Inflammatory macrophage treated with lipopolysaccharide for 4 hours (primary cell): ENCODE measurements around the gene C16orf90.

Experiments used
- DNase-seq: peaks from one replicate; pipeline ENCODE4 v3.0.0-alpha.2; 2020

C16orf90 gene, protein sequence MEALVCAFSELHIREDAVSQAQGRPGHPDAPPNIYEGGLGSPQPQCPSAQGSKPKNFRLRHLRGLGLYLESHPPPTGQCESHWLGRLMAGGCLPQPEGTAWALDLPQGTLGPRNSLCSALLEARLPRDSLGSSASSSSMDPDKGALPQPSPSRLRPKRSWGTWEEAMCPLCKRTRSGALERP

DNA sequence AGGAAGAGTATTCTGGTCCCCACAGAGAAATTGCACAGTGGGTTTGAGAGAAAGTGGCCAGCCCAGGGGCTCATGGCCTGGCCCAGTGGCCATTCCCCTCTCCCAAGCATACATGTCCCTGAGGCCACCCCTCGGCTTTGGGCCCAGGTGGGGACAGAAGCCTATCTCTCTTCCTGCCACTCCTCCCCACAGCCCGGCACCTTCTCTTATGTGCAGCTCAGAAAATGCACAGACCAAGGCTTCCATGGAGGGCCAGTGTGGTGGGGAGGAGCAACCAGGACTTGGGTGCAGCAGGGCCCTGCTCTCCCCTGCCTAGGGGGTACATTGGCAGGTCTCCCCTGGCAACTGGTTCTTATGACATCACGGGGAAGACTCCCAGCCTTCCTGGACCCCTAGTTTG lies at the start of gene C16orf90:
Gene C16orf90 (minus strand): TSS at position 314 of the 400 bp plus-strand sequence. CDS start 68 bp downstream, at position 246.
- DNase-seq, result no peak

DNA sequence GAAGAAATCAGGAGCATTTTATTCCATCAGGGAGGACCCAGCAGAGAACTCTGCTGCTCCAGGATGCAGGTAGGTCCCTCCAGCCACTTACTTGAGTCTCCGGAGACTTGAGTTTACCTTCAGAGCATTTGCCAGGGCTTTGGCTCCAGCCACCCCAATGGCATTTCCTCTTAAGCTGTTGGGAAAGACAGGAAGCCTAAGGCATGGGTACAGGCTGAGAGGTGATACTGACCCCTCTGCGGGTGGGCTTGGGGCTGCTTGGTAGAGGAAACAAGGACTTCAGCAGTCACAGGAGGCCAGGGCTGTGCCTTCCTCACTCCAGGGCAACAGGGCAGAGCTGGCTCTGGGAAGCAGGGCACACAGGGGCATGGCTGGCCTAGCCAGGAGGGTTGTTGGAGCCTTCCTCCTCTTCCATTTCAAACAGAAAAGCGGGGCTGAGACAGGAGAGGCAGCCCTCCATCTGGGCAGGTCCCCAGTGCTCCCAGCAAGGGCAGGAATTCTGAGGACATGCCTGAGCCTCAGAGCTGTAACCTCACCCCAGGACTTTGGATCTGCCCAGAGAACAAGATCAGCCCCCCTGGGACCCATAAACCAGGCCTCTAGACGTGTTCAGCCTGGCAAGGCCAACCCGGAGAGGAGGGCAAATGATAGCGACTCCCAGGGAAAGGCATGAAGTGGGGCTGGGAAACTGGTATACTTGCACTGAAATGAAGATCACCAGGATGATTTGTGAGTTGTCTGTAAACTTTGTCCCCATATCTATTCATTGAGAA lies 47.5 kb upstream of the C16orf90 start:
- DNase-seq, result no peak

DNA sequence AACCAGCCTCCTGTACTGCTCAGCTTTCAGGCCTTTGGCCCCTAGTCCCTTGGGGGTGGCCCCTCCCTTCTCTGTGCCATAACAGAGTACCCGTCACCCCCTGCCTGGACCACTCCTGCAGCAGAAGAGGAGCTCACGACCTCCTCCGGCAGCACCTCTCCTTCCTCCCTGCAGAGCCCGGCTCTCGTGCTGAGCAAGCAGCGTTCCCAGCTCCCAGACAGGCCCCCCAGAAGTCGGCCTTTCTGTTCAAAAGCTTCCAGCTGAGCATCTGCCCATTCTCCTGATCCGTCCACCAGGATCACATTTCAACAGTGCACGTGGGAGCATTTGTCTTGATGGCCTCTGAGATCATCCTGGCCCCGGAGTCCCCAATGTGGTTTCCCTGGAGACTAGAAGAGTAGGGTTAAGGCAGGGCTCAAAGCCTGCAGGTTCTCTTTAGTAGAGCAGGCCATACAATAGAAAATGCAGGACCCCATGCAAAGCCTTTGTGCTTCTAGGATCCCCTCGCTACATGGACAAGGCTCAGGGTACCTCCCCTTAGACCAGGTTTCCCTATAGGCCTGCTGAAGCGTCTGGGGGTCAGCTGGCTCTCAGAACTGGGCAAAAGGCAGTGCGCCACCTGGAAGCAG lies 46.4 kb upstream of the C16orf90 start:
- DNase-seq, result no peak

DNA sequence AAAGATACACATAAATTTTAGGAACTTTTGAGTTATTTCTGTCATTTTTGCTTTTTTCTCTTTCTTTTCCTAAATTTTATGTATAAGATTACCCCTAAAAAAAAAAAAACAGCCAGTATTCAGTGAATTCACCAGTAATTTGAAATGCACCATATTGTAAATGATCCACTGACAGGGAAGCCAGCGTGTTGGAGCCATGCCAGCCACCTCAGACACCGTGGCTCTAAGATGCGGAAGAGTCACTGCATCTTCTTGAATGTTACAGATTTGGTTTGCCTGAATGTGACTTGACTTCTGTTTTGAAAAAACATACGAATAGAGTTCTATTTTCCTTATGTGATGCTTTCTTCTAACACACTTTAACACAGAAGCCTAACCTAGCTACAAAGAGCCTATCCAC lies 42.9 kb upstream of the C16orf90 start:
- no peak for DNase-seq

DNA sequence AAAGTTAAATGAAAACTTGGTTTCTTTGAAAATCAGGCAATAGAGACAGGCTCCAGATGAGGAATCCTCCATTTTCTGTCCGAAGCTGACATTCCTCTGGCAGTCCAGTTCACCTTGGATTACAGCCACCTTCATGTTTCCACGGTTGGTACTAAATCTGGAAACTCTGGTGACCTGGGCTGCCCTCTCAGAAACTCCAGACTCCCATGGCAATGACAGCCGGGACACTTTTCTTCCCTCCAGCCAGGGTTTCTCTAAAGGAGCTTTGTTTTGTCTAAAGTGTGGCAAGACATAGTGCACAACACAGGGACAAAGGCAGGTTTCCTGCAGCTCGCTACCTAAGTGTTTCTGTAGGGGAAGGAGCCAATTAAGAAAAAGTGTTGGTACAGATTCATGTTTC lies 41.6 kb upstream of the C16orf90 start:
- DNase-seq, result no peak

DNA sequence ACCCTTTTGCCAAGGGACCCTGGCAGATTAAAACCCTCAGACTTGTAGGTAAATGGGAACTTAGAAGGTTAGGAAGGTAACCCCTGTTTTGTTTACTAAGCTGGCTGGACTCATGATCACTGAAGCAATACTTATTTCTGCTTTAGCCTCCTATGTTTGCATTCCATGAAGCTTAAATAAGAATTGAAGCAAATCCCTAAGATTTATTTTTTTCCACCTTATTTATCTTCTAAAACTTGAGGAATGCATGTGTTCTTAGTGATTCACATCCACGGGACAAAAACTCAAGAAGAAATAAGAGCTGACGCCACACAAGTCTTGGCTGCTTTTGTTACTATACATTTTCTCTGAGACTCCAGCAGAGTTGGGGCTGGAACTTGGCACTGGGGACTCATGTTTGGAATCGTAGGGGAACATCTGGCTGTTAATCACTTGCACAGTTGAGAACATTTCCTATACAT lies 41.0 kb upstream of the C16orf90 start:
- no peak for DNase-seq

DNA sequence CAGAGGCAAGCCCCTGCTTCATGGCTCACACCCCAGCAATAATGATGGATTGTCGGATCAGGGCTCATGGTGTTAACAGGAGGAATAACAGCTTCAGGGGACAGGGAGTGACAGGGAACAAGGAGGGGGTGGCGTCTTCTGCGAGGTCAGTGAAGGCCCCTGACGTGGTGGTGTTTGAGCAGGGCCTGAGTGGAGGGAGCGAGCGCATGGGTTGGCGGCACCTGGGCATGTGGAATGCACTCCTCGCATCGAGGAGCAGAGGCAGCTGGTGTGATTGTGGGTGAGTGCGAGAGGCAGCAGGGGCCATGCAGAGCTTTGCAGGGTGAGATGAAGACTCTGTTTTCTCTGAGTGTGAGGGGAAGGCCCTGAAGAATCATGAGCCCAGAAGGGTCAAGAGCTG lies 38.8 kb upstream of the C16orf90 start:
- no peak for DNase-seq

DNA sequence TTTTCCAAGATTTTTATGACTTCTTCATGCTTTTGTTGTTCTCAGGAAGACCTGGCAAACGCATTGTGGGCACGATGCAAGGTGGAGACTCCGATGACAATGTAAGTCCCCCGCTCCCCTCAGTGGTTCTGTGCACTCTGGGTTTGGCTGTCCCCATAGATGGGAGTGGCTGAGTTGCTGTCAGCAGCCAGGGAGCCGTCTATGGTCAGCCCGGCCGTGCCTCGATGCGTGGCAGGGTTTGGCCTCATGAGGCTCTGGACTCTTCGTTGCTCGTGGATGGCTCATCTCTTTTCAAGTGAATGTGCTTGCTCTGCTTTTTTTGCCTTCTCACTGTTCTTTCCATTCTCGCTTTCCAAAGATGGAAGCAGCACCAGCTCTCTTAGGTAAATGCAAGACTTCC lies 37.5 kb upstream of the C16orf90 start:
- DNase-seq, result no peak

DNA sequence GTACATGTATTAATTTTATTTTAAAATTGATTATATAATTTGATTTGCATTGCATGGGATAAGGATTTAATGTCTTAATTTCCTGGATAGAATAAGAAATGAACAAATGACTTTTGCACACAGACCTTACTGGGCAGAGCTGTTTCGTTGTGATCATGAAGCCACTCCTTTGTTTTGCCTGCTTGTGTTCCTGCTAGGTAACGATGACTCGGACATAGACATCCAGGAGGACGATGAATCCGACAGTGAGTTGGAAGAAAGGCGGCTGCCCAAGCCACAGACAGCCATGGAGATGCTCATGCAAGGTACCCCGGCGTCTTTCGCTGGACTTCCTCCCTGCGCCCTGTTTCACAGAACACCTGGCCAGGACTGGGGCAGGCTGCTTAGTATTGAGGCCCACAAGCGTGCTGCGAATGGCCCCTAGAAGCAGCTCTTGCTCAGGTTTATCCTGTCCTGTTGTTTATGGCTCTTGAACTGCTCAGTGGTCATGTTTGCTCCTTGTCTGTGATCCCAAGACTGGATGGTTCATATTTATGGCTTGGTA lies 35.2 kb upstream of the C16orf90 start:
- DNase-seq, result no peak

DNA sequence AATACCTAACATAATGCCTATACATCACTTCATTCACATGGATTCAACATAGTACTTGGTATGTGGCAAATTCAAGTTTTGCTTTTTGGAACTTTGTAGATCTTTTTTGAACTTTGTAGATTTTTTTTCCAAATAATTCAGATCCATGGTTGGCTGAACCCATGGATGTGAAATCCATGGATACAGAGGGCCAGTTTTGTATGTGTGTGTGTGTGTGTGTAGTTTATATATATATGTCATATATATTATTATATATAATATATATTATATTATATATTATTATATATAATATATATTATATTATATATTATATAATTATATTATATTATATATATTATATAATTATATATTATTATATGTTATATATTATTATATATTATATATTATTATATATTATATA lies 33.9 kb upstream of the C16orf90 start:
- DNase-seq, result no peak

DNA sequence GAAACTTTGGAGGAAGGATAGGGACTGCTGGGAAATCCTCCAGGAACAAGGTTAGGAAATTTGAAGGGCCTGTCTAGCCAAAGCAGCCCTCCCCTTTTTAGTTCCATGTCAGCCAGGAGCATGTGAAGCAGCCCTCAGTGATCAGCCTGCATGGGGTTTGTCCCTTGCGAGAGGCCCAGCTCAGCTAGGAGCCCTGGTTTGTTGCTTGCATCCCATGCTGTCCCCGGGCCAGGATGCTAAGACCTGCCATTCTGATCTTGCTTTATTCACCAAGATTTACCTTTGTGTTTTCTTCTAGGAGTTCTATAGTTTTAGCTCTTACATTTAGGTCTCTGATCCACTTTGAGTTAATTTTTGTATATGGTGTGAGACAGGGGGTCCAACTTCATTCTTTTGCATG lies 33.1 kb upstream of the C16orf90 start:
- DNase-seq, result no peak

DNA sequence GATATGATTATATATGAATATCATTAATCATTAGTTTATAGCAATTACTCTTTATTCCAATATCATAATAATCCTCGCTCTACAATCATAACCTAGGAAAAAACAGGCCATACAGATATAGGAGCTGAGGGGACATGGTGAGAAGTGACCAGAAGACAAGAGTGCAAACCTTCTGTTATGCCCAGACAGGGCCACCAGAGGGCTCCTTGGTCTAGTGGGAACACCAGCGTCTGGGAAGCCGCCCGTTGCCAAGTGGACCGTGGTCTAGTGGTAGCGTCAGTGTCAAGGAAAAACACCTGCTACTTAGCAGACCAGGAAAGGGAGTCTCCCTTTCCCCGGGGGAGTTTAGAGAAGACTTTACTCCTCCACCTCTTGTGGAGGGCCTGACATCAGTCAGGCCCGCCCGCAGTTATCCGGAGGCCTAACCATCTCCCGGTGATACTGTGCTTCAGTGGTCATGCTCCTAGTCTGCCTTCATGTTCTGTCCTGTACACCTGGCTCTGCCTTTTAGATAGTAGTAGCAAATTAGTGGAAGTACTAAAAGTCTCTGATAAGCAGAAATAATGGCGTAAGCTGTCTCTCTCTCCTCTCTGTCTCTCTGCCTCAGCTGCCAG lies 32.0 kb upstream of the C16orf90 start:
- DNase-seq, result peak; percentile 54

DNA sequence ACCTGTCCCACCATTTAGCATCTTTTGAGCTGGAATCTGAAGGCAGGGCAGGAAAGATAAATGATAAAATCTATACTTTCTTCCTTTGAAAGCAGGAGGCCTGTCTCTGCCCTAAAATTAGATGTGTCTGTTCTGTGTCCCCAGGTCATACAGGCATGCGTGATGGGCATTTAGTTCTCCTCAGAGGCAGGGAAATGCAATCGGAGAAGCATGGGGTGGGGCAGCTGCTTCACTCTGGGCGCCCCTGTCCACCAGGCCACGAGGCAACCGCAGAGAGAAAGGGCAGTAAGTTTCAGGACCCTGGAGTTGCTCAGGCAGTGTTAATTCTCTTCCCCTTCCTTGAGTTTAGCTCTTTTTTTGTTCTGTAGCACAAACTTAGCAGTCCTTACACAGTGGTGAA lies 30.7 kb upstream of the C16orf90 start:
- no peak for DNase-seq

DNA sequence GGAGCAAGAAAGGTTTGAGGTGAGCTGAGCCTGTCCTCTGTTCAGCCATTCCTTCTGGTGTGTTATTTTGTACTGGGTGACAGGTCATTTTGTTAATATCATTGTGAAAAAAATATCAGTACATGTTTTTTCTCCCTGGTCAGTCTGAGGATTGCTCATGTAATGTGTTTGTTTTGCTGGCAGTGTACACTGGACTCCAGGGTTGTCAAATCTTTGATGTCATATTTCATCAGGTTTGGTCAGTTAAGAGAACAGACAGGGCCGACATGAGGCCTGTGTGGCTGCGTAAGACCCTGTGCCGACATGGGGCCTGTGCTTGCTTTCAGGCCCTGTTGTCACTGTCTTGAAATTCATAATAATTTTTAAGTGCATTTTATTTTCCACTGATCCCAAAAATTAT lies 28.0 kb upstream of the C16orf90 start:
- DNase-seq, result no peak

DNA sequence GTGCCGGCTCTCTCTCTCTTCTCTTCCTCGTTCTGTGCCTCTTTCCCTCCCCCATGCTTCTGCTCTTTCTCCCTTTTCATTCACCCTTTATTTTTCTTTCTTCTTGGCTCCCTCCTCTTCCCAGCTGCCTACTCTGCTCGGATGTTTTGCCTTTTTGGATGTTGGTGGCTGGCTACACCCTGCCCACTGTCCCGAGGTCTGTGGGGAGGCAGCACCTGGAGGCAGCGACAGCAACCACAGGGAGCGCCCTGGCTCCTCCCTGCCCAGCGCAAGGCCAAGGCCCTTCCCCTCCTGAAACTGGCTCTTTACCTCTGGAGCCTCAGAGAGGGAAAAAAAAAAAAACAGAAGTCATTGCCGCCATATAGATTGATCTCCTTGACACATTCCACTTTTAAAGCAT lies 25.6 kb upstream of the C16orf90 start:
- DNase-seq, result no peak

DNA sequence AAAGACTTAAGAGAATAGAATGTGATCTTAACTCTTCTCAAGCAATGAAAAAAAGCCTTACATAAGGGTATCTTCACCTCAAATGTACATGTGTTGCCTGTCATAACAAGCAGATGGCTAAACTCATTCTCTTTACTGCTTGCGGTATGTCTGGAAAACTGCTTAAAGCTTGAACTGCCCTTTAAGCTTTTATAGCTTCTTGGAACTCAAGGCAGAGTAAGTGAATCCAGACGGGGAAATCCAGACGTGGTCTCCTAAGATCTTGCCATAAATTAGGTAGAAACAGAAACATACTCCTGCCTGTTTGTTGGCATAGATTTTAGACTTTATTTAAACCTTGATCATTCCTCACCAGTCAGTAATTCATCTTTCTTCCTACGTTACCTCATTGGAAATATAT lies 25.1 kb upstream of the C16orf90 start:
- DNase-seq, result no peak

DNA sequence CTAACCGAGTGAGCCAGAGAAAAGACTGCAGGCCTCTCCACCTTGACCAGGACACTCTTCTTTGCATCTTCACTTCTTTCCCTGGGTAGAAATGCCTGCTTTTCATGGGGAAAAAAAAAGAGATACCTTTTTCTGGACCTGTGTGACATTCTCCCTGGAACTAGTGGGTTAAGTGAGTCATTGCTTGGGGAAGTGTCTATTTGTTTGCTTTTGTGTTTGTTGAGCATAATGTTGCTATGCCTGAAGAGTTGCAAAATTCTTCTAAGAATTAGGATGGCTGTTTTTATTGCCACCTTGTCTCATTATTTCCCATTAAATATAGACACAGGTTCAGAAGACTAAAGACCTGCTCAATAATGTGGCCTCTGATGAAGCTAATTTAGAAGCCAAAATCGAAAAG lies 24.3 kb upstream of the C16orf90 start:
- no peak for DNase-seq

DNA sequence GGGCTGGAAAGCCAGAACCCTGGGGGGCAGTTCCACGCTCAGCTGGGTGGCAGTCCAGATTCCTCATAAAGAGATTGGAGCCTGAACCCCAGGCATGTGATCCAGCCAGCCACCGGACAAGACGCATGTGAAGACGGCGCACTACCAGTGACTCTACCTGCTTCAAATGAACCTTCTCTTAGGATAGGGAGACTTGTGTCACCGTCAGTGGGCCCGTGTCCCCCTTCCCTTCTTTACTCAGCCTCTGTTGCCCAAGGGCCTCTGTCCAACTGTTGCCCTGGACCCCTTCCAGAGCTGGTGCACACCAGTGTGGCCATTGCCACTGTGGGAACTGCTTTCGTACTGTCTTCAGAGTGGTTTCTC lies 23.7 kb upstream of the C16orf90 start:
- DNase-seq, result no peak

DNA sequence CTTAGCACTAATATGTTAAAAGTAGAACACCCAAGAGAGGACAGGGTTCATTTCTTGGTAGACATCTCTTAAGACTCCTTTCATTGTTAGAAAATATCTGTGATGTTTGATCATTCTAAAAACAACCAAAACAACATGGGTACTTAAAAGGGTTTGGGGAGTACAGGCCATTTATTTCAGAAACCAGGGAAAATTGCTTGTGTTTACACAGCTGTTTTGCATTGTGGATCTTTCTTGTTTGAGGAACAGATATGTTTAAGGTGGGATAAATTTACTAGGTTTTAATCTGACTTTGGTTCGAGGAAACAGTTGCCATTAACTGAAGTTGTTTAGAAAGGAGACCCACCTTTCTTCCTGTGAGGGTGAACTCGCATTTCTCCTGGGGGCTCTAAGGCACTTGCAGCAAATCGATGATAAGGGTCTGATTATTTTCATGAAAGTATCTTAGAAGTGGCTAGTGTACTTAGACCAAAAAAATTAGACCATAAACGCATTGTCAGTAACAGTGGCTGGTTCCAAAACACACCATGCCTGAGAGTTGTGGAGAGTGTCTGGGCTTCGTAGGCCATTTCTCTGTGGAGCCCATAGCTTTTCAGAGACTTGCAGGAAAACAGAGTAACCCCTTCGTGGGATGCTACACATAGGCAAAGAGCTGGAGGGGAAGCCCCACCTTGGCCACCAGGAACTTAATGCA lies 23.1 kb upstream of the C16orf90 start:
- DNase-seq, result no peak

DNA sequence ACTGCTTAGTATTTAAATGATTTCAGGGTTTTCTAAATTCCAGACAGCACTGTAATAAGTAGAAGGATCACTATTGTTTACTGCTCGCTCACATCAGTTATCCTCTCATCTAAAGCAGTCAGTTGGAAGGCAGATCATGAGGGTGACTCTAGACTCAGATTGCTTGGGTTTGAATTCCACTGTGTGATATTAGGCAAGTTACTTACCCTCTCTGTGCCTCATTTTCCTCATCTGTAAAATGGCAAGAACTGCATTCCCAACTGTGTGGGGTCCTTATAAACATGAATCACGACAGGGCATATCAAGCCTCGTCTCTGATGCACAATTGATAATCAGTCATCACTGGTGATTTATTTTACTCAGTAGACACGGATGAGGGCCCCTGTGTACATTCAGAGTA lies 20.6 kb upstream of the C16orf90 start:
- DNase-seq, result no peak

DNA sequence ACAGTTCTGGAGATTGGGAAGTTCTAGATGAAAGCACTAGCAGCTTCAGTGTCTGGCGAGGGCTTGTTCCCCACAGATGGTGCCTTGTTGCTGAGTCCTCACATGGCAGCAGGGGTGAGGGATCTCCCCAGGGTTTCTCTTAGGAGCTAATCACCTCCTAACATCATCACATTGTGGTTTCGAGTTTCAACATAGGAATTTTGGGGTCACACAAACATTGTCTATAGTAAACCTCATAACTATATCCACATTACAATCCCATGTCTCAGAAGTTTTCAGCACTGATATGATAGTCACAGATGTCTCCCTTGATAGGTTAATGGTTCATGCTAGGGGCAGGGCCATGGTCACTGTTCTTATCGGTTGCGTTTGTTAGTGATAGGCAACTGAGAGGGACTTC lies 19.3 kb upstream of the C16orf90 start:
- no peak for DNase-seq

DNA sequence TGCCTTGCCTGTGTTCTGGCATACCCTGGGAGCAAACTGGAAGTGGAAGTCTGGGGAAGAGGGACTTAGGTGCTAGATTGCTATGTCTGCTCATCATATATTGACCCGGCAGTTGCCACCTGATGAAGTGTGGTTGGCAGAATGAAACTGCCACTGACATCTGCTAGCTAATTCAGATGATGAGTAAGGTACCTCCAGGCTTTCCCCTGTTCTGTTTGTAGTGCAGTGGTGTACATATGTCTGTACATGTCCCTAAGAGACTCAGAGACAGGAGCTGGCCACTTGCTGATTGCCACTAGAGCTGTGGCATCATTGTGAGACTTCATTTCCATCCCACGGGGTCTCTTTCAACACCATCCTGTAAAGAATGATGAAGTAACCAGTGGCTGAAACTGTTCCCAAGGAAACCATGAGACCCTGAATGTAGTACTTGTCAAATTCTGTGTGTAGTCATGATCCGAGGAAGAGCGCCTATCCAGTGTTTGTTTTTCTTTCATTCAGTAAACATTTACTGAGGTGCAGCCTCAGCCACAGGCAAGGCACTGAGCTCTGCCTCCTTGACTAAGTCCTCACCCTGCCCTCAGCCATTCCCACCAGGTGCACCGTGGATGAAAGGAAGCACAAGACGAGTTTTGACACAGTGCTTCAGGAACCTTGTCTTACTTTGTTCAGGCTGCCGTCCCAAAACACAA lies 18.7 kb upstream of the C16orf90 start:
- no peak for DNase-seq
